Hematopoietic multipotent progenitor cell (in vitro differentiated cells): ENCODE measurements around the gene BMP7. TPM values are rescaled to one million over a fixed set of nuclear protein-coding genes. Genes with fewer than 3 reads are reported as not detected.

Source experiments
- DNase-seq, 3 donors: peaks; one replicate each; pipeline ENCODE4 v3.0.0-alpha.2; 2011 to 2015; ENCODE audit warnings: low read depth in 2 of 3, low spot score in 2 of 3
- total RNA-seq: library from RNA; depleted of rRNA; stranded (reverse); fragments of >200 nt; gene quantifications from one replicate; pipeline ENCODE4 v1.2.3, GENCODE V29; 2012

The BMP7 gene
- total RNA-seq, 1 donor, result not detected

GRCh38 chr20:57236813-57237584 lies 29.4 kb downstream of the BMP7 start:
- no peak for DNase-seq

- no peak for DNase-seq
These were observed 31.7 kb downstream of the BMP7 start for GRCh38 chr20:57234556-57235251.

- DNase-seq, result no peak
These were observed 34.5 kb downstream of the BMP7 start for GRCh38 chr20:57231951-57232428.

GRCh38 chr20:57231161-57231560 lies 35.3 kb downstream of the BMP7 start:
- DNase-seq, result no peak

- DNase-seq, result no peak
These were observed 36.2 kb downstream of the BMP7 start for GRCh38 chr20:57230247-57230646.

GRCh38 chr20:57229490-57229889 lies 37.0 kb downstream of the BMP7 start:
- DNase-seq, result no peak

- DNase-seq, result no peak
These were observed 40.6 kb downstream of the BMP7 start for GRCh38 chr20:57225830-57226229.

- no peak for DNase-seq
These were observed 41.2 kb downstream of the BMP7 start for GRCh38 chr20:57225197-57225733.

GRCh38 chr20:57224641-57225138 lies 41.8 kb downstream of the BMP7 start:
- no peak for DNase-seq

GRCh38 chr20:57223648-57224489 lies 42.6 kb downstream of the BMP7 start:
- DNase-seq, result no peak

- DNase-seq, result no peak
These were observed 43.9 kb downstream of the BMP7 start for GRCh38 chr20:57222631-57222950.

- no peak for DNase-seq
These were observed 44.4 kb downstream of the BMP7 start for GRCh38 chr20:57221916-57222630.

GRCh38 chr20:57220337-57221145 lies 45.9 kb downstream of the BMP7 start:
- no peak for DNase-seq

GRCh38 chr20:57219071-57219677 lies 47.3 kb downstream of the BMP7 start:
- DNase-seq, result no peak

- no peak for DNase-seq
These were observed 48.0 kb downstream of the BMP7 start for GRCh38 chr20:57218489-57218888.

GRCh38 chr20:57217802-57218201 lies 48.6 kb downstream of the BMP7 start:
- DNase-seq, result no peak

- DNase-seq, result no peak
These were observed 49.8 kb downstream of the BMP7 start for GRCh38 chr20:57216669-57217068.

GRCh38 chr20:57215826-57216471 lies 50.5 kb downstream of the BMP7 start:
- no peak for DNase-seq
